CD4-positive, alpha-beta memory T cell (primary cell): ENCODE data around the gene AKAP12. TPM values are rescaled to one million over a fixed set of nuclear protein-coding genes. Genes with fewer than 3 reads are reported as not detected.

Experiments
- CTCF ChIA-PET: fragments of 350-600 bp; sonication (Branson Sonifier 250); formaldehyde crosslinking; loops from one replicate; lab custom pipeline; 2021; ENCODE audit warnings: inconsistent platforms; ENCODE audit not compliant: partially characterized antibody; lab: Charles Lee
- POLR2A ChIA-PET: fragments of 350-600 bp; sonication (Branson Sonifier 250); formaldehyde crosslinking; loops from one replicate; lab custom pipeline; 2021; ENCODE audit not compliant: partially characterized antibody; lab: Charles Lee
- DNase-seq, 5 donors: peaks; one replicate each; pipeline versions ENCODE4 v3.0.0 to v3.0.0-alpha.2; 2020 to 2022; ENCODE audit warnings: mixed read lengths in 1 of 5
- H3K27ac ChIP-seq: one replicate; pipeline ENCODE4 v1.7.0; 2013; ENCODE audit warnings: low read depth, low read length
- H3K27me3 ChIP-seq: 2 replicates; pipeline ENCODE4 v1.7.0; 2013; ENCODE audit warnings: mild to moderate bottlenecking, low read length, moderate library complexity; ENCODE audit not compliant: insufficient read depth
- H3K36me3 ChIP-seq: 2 replicates; pipeline ENCODE4 v1.7.0; 2013; ENCODE audit warnings: mild to moderate bottlenecking, low read length, moderate library complexity; ENCODE audit not compliant: insufficient read depth
- H3K4me1 ChIP-seq: 2 replicates; pipeline ENCODE4 v1.7.0; 2013; ENCODE audit warnings: mild to moderate bottlenecking, low read length, moderate library complexity; ENCODE audit not compliant: insufficient read depth
- H3K4me3 ChIP-seq, 2 donors: one replicate each; pipeline ENCODE4 v1.7.0; 2013; ENCODE audit warnings: low read length in 2 of 2, mild to moderate bottlenecking in 1 of 2
- H3K9me3 ChIP-seq, 2 donors: one replicate each; pipeline ENCODE4 v1.7.0; 2013; ENCODE audit warnings: low read length in 2 of 2, control low read depth in 1 of 2; ENCODE audit not compliant: control insufficient read depth in 1 of 2
- H3K27ac Mint-ChIP-seq, 7 donors: one replicate each; pipeline ENCODE4 v1.8.0; 2020 to 2021; ENCODE audit warnings: mixed read lengths in 7 of 7, mild to moderate bottlenecking in 6 of 7, inconsistent platforms in 3 of 7, moderate library complexity in 3 of 7
- H3K27me3 Mint-ChIP-seq, 2 donors: one replicate each; pipeline ENCODE4 v1.8.0; 2020 to 2021; ENCODE audit warnings: mixed read lengths in 2 of 2
- H3K36me3 Mint-ChIP-seq, 2 donors: one replicate each; pipeline ENCODE4 v1.8.0; 2020 to 2021; ENCODE audit warnings: mixed read lengths in 2 of 2, inconsistent platforms in 1 of 2, mild to moderate bottlenecking in 1 of 2
- H3K4me1 Mint-ChIP-seq, 4 donors: one replicate each; pipeline ENCODE4 v1.8.0; 2020 to 2021; ENCODE audit warnings: mixed read lengths in 4 of 4, mild to moderate bottlenecking in 1 of 4
- H3K4me3 Mint-ChIP-seq, 8 donors: one replicate each; pipeline ENCODE4 v1.8.0; 2020 to 2021; ENCODE audit warnings: mixed read lengths in 8 of 8, mild to moderate bottlenecking in 7 of 8, moderate library complexity in 6 of 8, inconsistent platforms in 3 of 8
- H3K9me3 Mint-ChIP-seq, 8 donors: one replicate each; pipeline ENCODE4 v1.8.0; 2020 to 2021; ENCODE audit warnings: mixed read lengths in 8 of 8, mild to moderate bottlenecking in 5 of 8, inconsistent platforms in 3 of 8, moderate library complexity in 1 of 8
- intact Hi-C: fragments of 100-400 bp; cut with micrococcal nuclease; formaldehyde crosslinking; loops from one replicate; pipeline ENCODE4 v1.15.1; 2023
- polyA plus RNA-seq, 2 donors: library from polyadenylated mRNA; unstranded; fragments of 300-500 nt; fragmentation: Illumina TruSeq; gene quantifications; one replicate each; pipeline ENCODE4 v1.2.3, GENCODE V29; 2021
- total RNA-seq, 2 experiments: library from RNA; stranded (reverse); gene quantifications; one replicate each; pipeline ENCODE4 v1.2.3, GENCODE V29; 2021

The AKAP12 gene
- total and polyA plus RNA-seq, 4 experiments from 2014 or later, result 0.96 to 1.1 TPM; not detected in 2

DNA sequence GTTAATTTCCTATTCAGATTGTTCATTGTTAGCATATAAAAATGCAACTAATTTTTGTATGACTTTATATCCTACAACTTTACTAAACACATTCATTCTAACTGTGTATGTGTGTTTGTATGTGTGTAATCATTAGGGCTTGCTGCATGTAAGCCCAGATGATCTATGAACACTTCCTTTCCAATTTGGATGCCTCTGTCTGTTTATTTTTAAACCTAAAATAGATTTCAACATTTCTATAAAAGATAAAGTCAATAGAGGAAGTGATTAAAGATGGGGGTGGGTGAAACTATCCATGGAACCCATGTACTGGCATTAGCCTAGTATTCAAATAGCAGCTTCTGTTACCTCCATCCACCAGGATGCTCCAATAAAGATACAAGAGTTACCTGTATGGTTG is 15.7 kb upstream of the AKAP12 start:
- H3K36me3 ChIP-seq, result no peaks in the 10 kb centered on the region
- no peaks in the 10 kb centered on the region for H3K9me3 ChIP-seq
- DNase-seq, result no peak
- Mint-ChIP-seq H3K27ac (no peak overlapping the region), H3K36me3 (no peaks in the 10 kb centered on the region), H3K4me1 (no peaks in the 10 kb centered on the region), H3K4me3 (no peak overlapping the region), H3K9me3 (peaks cover 0 to 4% (median 0%) of the 10 kb centered on the region in 8 donors), H3K27me3 (peaks cover 0 to 4% of the 10 kb centered on the region in 2 donors)
- H3K4me3 ChIP-seq, result no peak overlapping the region
- no peaks in the 10 kb centered on the region for H3K4me1 ChIP-seq
- H3K27ac ChIP-seq, result no peak overlapping the region
- ChIA-PET CTCF (no interaction called here), POLR2A (no interaction called here)
- intact Hi-C loops, result no loop called here
- H3K27me3 ChIP-seq, result no peaks in the 10 kb centered on the region

DNA sequence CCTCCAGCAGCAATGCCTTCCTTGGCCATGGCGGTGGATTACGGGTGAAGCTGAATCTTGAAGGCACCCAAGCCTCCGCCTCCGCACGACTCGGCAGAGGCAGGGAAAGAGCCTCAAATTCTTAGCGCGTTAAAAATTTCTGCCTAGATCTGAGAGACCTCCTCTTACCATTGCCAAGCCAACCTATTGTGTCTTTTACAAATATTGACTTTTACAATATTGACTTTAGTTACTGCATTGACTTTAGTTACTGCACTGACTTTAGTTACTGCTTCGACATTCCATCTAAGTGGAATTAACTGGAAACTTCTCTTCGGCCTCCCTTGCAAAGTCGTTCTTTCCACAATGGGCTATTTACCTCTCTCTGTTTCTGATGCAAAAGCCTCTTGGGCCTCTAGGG is 13.8 kb upstream of the AKAP12 start:
- Mint-ChIP-seq H3K27ac (no peak overlapping the region), H3K9me3 (peaks cover 0 to 2% (median 0%) of the 10 kb centered on the region in 8 donors), H3K36me3 (no peaks in the 10 kb centered on the region), H3K4me3 (no peak overlapping the region), H3K27me3 (peaks cover 0 to 6% of the 10 kb centered on the region in 2 donors), H3K4me1 (no peaks in the 10 kb centered on the region)
- no peaks in the 10 kb centered on the region for H3K4me1 ChIP-seq
- no peaks in the 10 kb centered on the region for H3K9me3 ChIP-seq
- no peak overlapping the region for H3K27ac ChIP-seq
- no peaks in the 10 kb centered on the region for H3K36me3 ChIP-seq
- no peak for DNase-seq
- ChIA-PET POLR2A (no interaction called here), CTCF (no interaction called here)
- H3K4me3 ChIP-seq, result no peak overlapping the region
- H3K27me3 ChIP-seq, result no peaks in the 10 kb centered on the region
- intact Hi-C loops, result no loop called here

DNA sequence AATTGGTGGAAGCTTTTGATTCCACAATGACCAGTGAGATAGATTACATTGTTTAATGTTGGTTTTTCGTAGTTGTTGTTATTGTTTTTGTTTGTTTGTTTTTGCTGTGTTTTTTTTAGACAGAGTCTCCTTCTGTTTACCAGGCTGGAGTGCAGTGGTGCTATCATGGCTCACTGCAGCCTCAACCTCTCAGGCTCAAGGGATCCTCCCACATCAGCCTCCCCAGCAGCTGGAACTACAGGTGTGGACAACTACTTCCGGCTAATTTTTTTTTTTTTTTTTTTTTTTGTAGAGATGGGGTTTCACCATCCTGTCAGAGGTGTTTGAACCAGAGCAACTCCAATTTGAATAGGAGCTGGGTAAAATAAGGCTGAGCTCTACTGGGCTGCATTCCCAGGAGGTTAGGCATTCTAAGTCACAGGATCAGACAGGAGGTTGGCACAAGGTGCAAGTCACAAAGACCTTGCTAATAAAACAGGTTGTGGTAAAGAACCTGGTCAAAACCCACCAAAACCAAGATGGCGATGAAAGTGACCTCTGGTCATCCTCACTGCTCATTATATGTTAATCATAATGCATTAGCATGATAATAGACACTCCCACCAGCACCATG is 10.9 kb upstream of the AKAP12 start:
- intact Hi-C loops, result no loop called here
- Histone ChIP-seq H3K4me3 (no peak overlapping the region), H3K4me1 (no peaks in the 10 kb centered on the region), H3K27ac (no peak overlapping the region), H3K9me3 (no peaks in the 10 kb centered on the region), H3K27me3 (no peaks in the 10 kb centered on the region), H3K36me3 (no peaks in the 10 kb centered on the region)
- Mint-ChIP-seq H3K9me3 (peaks cover 0 to 2% (median 0%) of the 10 kb centered on the region in 8 donors), H3K27ac (no peak overlapping the region), H3K4me1 (no peaks in the 10 kb centered on the region), H3K4me3 (no peak overlapping the region), H3K27me3 (peaks cover 2 to 8% of the 10 kb centered on the region in 2 donors), H3K36me3 (no peaks in the 10 kb centered on the region)
- DNase-seq, result no peak
- POLR2A ChIA-PET, result no interaction called here
- CTCF ChIA-PET, result no interaction called here

DNA sequence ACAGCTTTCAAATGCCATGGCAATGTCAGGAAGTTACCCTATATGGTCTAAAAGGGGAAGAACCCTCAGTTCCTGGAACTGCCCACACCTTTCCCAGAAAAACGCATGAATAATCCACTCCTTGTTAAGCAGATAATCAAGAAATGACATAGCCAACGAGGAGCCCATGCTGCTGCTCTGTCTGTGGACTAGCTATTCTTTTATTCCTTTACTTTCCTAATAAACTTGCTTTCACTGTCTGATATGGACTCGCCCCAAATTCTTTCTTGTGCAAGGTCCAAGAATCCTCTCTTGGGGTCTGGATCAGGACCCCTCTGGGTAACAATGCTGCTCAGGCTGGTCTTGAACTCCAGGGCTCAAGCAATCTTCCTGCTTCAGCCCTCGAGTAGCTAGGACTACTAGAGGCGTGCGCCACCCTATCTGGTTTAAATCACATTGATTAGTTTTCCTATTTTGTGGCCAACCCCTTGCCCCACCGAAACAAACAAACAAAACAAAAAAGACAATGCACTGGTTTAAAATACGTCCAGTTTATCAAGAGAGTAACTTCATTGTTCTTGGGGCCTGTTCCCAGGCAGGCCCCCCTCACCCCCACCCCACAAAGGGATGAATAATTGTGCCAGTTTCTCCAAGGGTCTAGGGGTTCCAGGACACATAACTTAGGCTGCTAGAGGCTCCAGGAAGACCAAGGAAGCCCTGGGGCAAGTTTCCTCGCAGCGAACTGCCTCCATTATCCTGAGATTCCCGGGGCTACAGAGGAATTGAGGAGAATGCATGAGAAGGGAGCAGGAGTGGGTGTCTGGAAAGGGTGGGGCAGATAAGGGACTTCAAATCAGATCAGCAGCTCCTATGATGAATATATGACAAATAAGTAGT is 10.1 kb upstream of the AKAP12 start:
- Mint-ChIP-seq H3K4me1 (no peaks in the 10 kb centered on the region), H3K9me3 (peaks cover 0 to 2% (median 0%) of the 10 kb centered on the region in 8 donors), H3K27ac (no peak overlapping the region), H3K27me3 (peaks cover 3 to 8% of the 10 kb centered on the region in 2 donors), H3K4me3 (no peak overlapping the region), H3K36me3 (no peaks in the 10 kb centered on the region)
- Histone ChIP-seq H3K9me3 (no peaks in the 10 kb centered on the region), H3K4me3 (no peak overlapping the region), H3K4me1 (no peaks in the 10 kb centered on the region), H3K27ac (no peak overlapping the region), H3K36me3 (no peaks in the 10 kb centered on the region), H3K27me3 (no peaks in the 10 kb centered on the region)
- intact Hi-C loops, result no loop called here
- no peak for DNase-seq
- CTCF ChIA-PET, result no interaction called here
- POLR2A ChIA-PET, result no interaction called here

DNA sequence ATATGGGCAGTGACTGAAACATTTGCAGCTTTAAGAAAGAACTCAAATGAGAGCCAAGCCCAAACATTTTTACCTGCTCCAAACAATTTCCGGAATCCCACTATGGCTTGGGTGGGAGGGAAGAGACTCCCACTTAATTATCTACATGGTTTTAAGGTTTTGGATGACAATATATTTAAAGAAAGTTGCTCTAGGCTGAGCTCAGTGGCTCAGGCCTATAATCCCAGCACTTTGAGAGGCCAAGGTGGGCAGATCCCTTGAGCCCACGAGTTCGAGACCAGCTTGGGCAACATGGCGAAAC is 9.5 kb upstream of the AKAP12 start:
- no peak overlapping the region for H3K4me3 ChIP-seq
- no peaks in the 10 kb centered on the region for H3K27me3 ChIP-seq
- no peaks in the 10 kb centered on the region for H3K4me1 ChIP-seq
- H3K9me3 Mint-ChIP-seq, result peaks cover 0 to 2% (median 0%) of the 10 kb centered on the region in 8 donors
- no peaks in the 10 kb centered on the region for H3K9me3 ChIP-seq
- no peaks in the 10 kb centered on the region for H3K36me3 Mint-ChIP-seq
- H3K36me3 ChIP-seq, result no peaks in the 10 kb centered on the region
- H3K27ac Mint-ChIP-seq, result no peak overlapping the region
- intact Hi-C loops, result no loop called here
- no peaks in the 10 kb centered on the region for H3K4me1 Mint-ChIP-seq
- ChIA-PET POLR2A (no interaction called here), CTCF (interaction anchor here (0.7 kb wide), 1 partner anchor 9 kb away, joined by 4 read pairs; no protein-coding TSS in a partner anchor)
- no peak overlapping the region for H3K4me3 Mint-ChIP-seq
- H3K27ac ChIP-seq, result no peak overlapping the region
- H3K27me3 Mint-ChIP-seq, result peaks cover 3 to 8% of the 10 kb centered on the region in 2 donors
- DNase-seq, result no peak

DNA sequence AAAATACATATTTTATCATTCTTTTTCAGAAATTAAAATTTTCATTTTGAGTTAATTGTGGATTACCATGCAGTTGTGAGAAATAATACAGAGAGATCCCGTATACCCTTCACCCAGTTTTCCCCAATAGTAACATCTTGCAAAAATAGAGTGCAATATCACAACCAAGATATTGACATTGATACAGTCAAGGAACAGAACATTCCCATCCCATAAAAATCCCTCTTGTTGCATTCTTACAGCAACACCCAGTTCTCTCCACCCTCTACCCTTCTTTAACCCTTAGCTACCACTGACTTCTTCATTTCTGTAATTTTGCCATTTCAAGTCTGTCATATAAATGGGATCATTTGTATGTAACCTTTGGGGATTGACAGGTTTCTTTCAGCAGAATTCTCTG is 6.9 kb upstream of the AKAP12 start:
- CTCF ChIA-PET, result interaction anchor here (1.1 kb wide), 1 partner anchor 341 kb away, joined by 3 read pairs; no protein-coding TSS in a partner anchor
- DNase-seq, result no peak
- Histone ChIP-seq H3K27me3 (peaks cover 4% of the 10 kb centered on the region), H3K4me1 (no peaks in the 10 kb centered on the region), H3K9me3 (no peaks in the 10 kb centered on the region), H3K27ac (no peak overlapping the region), H3K36me3 (no peaks in the 10 kb centered on the region), H3K4me3 (no peak overlapping the region)
- POLR2A ChIA-PET, result no interaction called here
- intact Hi-C loops, result no loop called here
- no peaks in the 10 kb centered on the region for H3K4me1 Mint-ChIP-seq
- no peak overlapping the region for H3K4me3 Mint-ChIP-seq
- H3K27me3 Mint-ChIP-seq, result peaks cover 6 to 11% of the 10 kb centered on the region in 2 donors
- H3K27ac Mint-ChIP-seq, result no peak overlapping the region
- no peaks in the 10 kb centered on the region for H3K9me3 Mint-ChIP-seq
- no peaks in the 10 kb centered on the region for H3K36me3 Mint-ChIP-seq

DNA sequence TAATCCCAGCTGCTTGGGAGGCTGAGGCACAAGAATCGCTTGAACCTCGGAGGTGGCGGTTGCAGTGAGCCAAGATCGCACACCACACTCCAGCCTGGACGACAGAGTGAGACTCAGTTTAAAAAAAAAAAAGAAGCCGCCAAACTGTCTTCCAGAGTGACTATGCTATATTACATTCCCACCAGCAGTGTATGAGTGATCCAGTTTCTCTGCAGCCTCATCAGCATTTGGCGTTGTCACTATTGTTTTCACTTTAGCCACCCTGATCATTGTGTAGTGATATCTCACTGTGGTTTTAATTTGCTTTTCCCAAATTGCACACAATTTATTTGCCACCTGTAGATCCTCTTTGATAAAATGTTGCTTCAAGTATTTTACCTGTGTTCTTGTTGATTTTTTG is 6.0 kb upstream of the AKAP12 start:
- Mint-ChIP-seq H3K36me3 (no peaks in the 10 kb centered on the region), H3K4me1 (no peaks in the 10 kb centered on the region), H3K27me3 (peaks cover 10 to 13% of the 10 kb centered on the region in 2 donors), H3K9me3 (peaks cover 0 to 2% (median 0%) of the 10 kb centered on the region in 8 donors), H3K27ac (no peak overlapping the region), H3K4me3 (no peak overlapping the region)
- no peaks in the 10 kb centered on the region for H3K36me3 ChIP-seq
- ChIA-PET POLR2A (no interaction called here), CTCF (no interaction called here)
- no peak for DNase-seq
- no peak overlapping the region for H3K4me3 ChIP-seq
- H3K9me3 ChIP-seq, result no peaks in the 10 kb centered on the region
- no peaks in the 10 kb centered on the region for H3K4me1 ChIP-seq
- H3K27me3 ChIP-seq, result peaks cover 4% of the 10 kb centered on the region
- intact Hi-C loops, result no loop called here
- H3K27ac ChIP-seq, result no peak overlapping the region
